H7 (cell line): Measurements from ENCODE around the gene MPP7. TPM values are rescaled to one million over a fixed set of nuclear protein-coding genes. Genes with fewer than 3 reads are reported as not detected.

ENCODE experiments used
- DNase-seq: peaks from one replicate; pipeline ENCODE4 v3.0.0; 2012
- H3K27me3 ChIP-seq: 2 replicates; pipeline ENCODE4 v1.6.0; 2011; ENCODE audit warnings: mild to moderate bottlenecking, low read length; ENCODE audit not compliant: control insufficient read depth, insufficient read depth
- H3K36me3 ChIP-seq: replicated peaks from 2 replicates; pipeline ENCODE4 v1.5.1; 2011; ENCODE audit warnings: low read length; ENCODE audit not compliant: control insufficient read depth, insufficient read depth
- H3K4me3 ChIP-seq: 2 replicates; pipeline ENCODE4 v1.5.1; 2011; ENCODE audit warnings: low read depth, mild to moderate bottlenecking, control low read depth, low read length, moderate library complexity; ENCODE audit not compliant: insufficient read depth
- total RNA-seq: library from RNA; depleted of rRNA; stranded (reverse); fragments of >200 nt; shearing (Covaris generic); gene quantifications from 2 replicates; pipeline ENCODE4 v1.2.3, GENCODE V29; 2014; rRNA removed

MPP7 gene
- total RNA-seq, 1 experiment from 2014 or later = 2.1 TPM

DNA sequence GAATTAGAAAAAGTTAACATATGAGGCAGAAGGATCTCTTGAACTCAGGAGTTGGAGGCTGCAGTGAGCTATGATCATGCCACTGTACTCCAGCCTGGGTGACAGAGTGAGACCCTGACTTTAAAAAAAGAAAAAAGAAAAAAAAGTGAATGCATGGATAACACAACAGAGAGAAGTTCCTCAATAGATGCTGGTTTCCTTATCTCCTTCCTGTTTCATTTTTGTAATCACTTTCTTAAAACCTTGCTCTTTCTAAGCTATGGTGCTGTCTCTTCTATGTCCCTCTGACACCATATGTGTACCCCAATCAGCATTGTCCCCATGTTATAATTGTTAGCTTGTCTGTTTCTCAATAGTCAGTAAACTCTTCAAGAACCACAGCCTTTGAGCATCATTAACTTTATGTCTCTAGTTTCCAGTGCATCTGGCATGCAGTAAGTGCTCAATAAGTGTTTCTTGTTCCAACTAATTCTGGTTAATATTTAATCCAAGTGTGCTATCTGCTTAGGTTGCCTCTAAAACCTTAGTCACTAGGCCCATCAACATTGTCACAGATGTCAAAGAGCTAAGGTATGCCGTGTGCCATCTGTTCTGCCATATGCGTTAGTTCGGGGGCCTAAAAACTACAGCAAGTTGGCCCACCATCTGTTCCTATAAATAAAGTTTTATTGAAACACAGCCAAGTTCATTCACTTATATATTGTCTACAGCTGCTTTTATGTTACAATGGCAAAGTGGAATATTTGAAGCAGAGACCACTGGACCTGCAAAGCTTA lies 36.2 kb downstream of the MPP7 start:
- Histone ChIP-seq H3K36me3 (no peaks in the 10 kb centered on the region), H3K27me3 (no peaks in the 10 kb centered on the region), H3K4me3 (no peak overlapping the region)
- no peak for DNase-seq

DNA sequence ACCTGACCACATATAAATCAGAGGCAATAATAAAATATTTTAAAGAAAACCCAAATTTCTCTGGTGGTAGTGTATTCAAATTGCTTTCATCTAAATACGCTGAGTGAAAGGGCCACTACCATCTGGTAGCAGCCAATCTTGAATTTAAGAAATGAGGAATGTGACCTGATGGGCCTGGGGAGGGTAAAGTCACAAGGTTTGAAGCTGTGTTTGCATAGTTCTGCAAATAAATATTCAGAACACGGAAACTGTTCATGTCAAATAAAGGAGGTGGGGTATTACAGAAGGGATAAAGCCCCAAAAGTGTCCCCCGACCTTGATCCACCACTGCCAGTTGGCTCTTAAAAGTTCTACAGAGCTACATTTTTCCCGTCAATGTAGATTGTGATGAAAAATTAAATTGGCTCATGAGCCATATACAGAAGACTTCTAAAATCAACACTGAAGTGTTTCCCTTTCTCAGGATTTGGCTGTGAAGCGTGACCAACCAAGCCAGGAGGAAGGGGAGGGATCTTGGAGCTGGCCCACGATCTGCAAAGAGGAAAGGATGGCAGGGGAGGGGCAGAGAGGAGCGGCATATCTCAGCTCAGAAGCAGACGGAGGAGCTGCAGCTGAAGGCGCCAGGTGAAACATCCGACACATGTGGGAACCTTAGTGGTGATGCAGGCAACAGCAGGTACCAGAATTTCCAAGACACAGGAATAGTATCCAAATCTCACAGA lies 39.6 kb downstream of the MPP7 start:
- no peaks in the 10 kb centered on the region for H3K36me3 ChIP-seq
- DNase-seq = peak; percentile 17
- H3K27me3 ChIP-seq = no peaks in the 10 kb centered on the region

DNA sequence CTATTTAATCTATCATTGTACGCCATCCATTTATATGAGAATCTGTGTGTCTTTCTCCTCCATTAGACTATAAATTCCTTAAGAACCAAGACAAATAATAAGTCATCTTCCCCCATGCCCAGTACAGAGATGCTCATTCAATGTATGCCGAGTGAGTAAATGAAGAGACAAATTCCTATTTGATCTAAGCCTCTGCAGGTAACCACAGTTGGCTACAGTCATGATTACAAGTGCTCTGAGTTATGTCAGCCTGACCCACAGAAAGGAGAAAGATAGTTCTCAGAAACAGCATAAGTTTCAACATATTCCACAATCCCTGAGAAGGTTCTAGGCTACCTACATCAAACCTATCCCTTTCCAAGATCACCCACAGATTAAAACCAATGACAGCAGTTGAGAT lies 46.1 kb downstream of the MPP7 start:
- Histone ChIP-seq H3K36me3 (no peaks in the 10 kb centered on the region), H3K4me3 (no peak overlapping the region), H3K27me3 (no peaks in the 10 kb centered on the region)
- DNase-seq = no peak

More for the DNA sequence above, 39.6 kb downstream of the MPP7 start:
- no peak overlapping the region for H3K4me3 ChIP-seq

DNA sequence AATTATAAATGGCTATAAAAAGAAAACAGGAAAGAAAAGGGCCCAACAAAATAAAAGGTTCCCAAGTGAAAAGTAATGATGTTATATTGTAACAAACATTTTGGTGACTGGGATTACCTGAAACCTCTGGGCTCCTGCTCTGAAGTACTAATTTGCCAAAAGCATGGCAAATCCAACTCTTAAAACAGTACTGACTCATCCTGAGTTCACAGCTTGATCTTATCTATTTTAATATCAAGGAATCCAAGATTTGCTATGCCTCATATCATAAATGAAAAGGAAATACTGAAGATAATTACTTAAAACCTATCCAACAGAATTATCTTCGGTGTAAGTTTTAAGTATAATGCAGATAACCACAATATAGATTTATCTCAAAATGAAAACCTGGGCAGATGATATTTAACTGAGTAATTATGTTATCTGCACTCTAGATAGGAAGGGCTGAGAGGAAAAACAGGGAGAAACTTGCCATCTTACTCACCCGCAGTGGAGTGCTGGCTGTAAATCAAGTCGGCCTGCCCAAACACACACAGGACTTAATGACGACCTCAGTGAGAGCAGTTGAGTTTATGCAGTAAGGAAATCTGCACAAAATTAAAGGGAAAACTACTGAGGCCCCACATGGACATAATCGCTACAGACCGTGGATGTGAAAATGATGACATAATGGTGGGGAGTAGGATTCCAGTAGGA lies 48.4 kb downstream of the MPP7 start:
- no peak overlapping the region for H3K4me3 ChIP-seq
- no peaks in the 10 kb centered on the region for H3K36me3 ChIP-seq
- DNase-seq = no peak
- no peaks in the 10 kb centered on the region for H3K27me3 ChIP-seq

DNA sequence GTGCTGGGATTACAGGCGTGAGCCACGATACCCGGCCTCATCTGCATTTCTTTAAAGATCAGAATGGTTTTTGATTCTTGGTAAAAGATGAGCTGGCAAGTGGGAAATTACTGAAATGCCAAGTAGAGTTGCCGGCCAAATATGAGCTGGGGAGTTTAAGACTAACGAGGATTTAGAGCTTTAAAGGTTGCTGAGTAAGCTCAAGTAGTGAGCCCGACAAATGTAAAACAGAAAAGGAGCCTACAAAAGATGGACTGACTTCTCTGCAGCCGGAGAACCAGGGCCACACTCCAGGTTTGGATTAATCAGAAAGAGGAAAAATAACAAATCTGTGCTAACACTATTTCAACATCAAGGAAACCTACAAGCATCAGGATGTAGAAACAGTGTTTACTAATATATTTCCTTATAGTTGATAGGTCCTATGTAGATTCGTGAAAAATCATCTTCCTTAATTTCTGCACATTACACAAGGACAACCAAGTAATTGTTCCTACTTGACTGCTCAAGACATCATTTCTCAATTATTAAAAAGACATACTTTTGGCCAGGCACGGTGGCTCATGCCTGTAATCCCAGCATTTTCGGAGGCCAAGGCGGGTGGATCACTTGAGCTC lies 49.6 kb downstream of the MPP7 start:
- H3K36me3 ChIP-seq = no peaks in the 10 kb centered on the region
- DNase-seq = no peak
- H3K4me3 ChIP-seq = no peak overlapping the region
- no peaks in the 10 kb centered on the region for H3K27me3 ChIP-seq

Other genes with a start within 250 kb of the MPP7 start
- 71.0 and 99.9 TPM in 2 replicates for gene WAC, start 230.1 kb upstream of the MPP7 start, total RNA-seq